ENCODE results near the gene SERPINA6. TPM values are rescaled to one million over a fixed set of nuclear protein-coding genes. Genes with fewer than 3 reads are reported as not detected.
"Not testable (repeated sequence)": the region's sequence is repeated elsewhere in the genome, so short reads cannot be mapped to it uniquely, and the experiment has no call there.

SERPINA6 gene
- total RNA-seq, 2 donors from 2014 or later: not detected

DNA sequence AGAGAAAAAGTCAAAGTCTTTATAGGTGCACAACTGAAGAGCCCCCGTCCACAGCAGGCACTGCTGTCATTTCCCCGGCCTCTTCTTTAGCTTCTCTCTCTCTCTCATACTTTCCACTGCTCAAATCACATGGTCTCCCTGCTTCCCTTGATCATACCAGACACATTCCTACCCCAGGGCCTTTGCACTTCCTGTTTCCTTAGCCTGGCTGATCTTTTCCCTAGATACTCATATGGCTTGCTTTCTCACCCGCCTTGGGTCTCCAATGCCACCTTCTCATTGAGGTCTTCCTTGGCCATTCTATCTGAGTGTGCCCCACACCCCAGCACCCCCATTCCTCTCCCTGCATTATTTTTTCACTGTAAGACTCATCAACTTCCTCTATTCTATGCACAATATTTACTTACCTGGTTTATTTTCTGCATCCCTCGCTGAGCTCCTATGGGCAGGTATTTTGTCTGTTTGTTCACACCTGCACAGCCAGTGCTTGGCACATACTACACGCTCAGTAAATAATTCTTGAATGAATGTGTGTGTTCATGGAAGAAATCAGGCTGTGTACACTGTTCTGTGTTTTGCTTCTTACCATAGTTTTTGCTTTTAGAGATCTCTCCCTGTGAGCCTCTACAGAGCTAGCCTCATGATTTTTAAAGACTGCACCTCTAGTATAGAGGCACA, 33.4 kb upstream of the SERPINA6 start:
- H3K36me3 ChIP-seq (ENCODE audit: control insufficient read depth, insufficient read depth, low read length): no peaks in the 10 kb centered on the region
- H3K4me1 Mint-ChIP-seq: no peaks in the 10 kb centered on the region
- DNase-seq: no peak
- peaks cover 3% of the 10 kb centered on the region for H3K27me3 Mint-ChIP-seq (ENCODE audit: insufficient read depth)
- H3K4me3 ChIP-seq (ENCODE audit: low read length): no peak overlapping the region
- no peak overlapping the region for H3K9ac ChIP-seq (ENCODE audit: extremely low read depth, low read length, poor library complexity, severe bottlenecking)
- no peak overlapping the region for H3K27ac Mint-ChIP-seq
- TF ChIP-seq, protein P1, sequence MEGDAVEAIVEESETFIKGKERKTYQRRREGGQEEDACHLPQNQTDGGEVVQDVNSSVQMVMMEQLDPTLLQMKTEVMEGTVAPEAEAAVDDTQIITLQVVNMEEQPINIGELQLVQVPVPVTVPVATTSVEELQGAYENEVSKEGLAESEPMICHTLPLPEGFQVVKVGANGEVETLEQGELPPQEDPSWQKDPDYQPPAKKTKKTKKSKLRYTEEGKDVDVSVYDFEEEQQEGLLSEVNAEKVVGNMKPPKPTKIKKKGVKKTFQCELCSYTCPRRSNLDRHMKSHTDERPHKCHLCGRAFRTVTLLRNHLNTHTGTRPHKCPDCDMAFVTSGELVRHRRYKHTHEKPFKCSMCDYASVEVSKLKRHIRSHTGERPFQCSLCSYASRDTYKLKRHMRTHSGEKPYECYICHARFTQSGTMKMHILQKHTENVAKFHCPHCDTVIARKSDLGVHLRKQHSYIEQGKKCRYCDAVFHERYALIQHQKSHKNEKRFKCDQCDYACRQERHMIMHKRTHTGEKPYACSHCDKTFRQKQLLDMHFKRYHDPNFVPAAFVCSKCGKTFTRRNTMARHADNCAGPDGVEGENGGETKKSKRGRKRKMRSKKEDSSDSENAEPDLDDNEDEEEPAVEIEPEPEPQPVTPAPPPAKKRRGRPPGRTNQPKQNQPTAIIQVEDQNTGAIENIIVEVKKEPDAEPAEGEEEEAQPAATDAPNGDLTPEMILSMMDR (conservative IDR thresholded peaks at IDR 0.05): no peak
- peaks cover 10% of the 10 kb centered on the region for H3K9me3 Mint-ChIP-seq
- H3K36me3 Mint-ChIP-seq (ENCODE audit: low read depth): no peaks in the 10 kb centered on the region
- H3K4me3 Mint-ChIP-seq: no peak overlapping the region
- 96 to 100% methylated on average over 2 to 5 of the region's 5 CpGs for WGBS, 2 experiments (ENCODE audit: insufficient coverage in 1 of 2, insufficient read length in 1 of 2)
- no peak overlapping the region for H3K27ac ChIP-seq (ENCODE audit: low read depth, low read length)
- no peaks in the 10 kb centered on the region for H3K9me3 ChIP-seq (ENCODE audit: control insufficient read depth, low read length)
- H3K4me1 ChIP-seq (ENCODE audit: control insufficient read depth, insufficient read depth, low read length): no peaks in the 10 kb centered on the region
- H3K27me3 ChIP-seq (ENCODE audit: control insufficient read depth, insufficient read depth, low read length, poor library complexity, severe bottlenecking): no peaks in the 10 kb centered on the region

DNA sequence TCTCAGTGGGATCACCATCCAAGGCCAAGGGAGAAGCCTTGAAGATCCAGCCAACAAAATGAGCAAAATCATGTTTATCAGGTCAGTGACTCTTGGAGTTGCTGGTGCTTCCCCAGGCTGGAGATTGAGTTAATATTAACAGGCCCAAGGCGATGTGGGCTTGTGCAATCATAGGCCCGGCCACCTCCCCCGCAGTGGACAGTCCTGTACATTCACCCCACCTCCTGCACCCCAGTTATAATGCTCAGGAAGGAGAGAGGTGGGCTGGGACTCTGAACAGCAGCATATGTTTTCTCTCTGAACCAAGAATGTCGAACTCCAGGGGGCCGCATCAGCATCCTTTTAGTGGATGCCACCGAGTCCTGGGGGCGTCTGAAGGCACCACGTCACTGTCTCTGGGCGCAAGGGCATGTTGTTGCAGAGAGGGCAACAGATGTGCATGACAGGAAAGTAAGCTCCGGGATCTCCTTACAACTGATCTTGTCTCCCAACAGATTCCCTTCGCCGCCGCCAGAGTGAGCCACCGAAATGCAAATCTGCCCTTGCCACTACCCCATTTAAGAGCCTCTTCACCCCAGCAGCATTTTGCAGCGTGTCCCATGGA, 32.2 kb upstream of the SERPINA6 start:
- DNase-seq: peak; percentile 84
- 30 to 38% methylated on average over 4 to 14 of the region's 15 CpGs for WGBS, 2 experiments (ENCODE audit: insufficient coverage in 1 of 2, insufficient read length in 1 of 2)
- Histone ChIP-seq H3K27me3 (ENCODE audit: control insufficient read depth, insufficient read depth, low read length, poor library complexity, severe bottlenecking) (no peaks in the 10 kb centered on the region), H3K4me3 (ENCODE audit: low read length) (no peak overlapping the region), H3K9ac (ENCODE audit: extremely low read depth, low read length, poor library complexity, severe bottlenecking) (no peak overlapping the region), H3K27ac (ENCODE audit: low read depth, low read length) (no peak overlapping the region), H3K36me3 (ENCODE audit: control insufficient read depth, insufficient read depth, low read length) (no peaks in the 10 kb centered on the region), H3K4me1 (ENCODE audit: control insufficient read depth, insufficient read depth, low read length) (no peaks in the 10 kb centered on the region), H3K9me3 (ENCODE audit: control insufficient read depth, low read length) (no peaks in the 10 kb centered on the region)
- Mint-ChIP-seq H3K9me3 (peaks cover 10% of the 10 kb centered on the region), H3K27ac (no peak overlapping the region), H3K36me3 (ENCODE audit: low read depth) (no peaks in the 10 kb centered on the region), H3K4me3 (no peak overlapping the region), H3K27me3 (ENCODE audit: insufficient read depth) (peaks cover 8% of the 10 kb centered on the region), H3K4me1 (no peaks in the 10 kb centered on the region)
- TF ChIP-seq, protein P1 (conservative IDR thresholded peaks at IDR 0.05): peak; percentile 72

DNA sequence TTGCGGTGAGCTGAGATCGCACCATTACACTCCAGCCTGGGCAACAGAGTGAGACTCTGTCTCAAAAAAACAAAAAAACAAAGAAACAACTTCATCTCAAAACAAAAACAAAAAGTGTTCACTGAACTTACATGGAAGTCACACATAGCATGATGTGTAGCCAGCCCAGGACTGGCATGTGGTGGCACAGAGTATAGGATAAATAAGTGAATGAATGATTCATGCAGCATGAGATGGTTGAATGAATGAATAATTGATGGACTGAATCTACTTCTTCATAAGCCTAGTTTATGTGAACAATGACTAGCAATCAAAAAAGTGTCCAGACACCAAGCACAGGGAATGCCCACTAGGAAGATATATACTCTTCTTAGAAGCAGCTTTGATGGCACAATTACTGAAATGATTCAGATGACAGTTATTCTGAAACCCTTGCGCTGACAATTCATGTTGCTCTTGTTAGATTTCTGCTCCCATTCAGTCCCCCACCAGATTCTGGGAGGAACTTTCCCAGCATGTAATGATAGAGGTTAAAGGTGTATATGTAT, 31.6 kb upstream of the SERPINA6 start:
- H3K4me3 Mint-ChIP-seq: no peak overlapping the region
- H3K36me3 Mint-ChIP-seq (ENCODE audit: low read depth): no peaks in the 10 kb centered on the region
- H3K9me3 Mint-ChIP-seq: peaks cover 10% of the 10 kb centered on the region
- Histone ChIP-seq H3K9ac (ENCODE audit: extremely low read depth, low read length, poor library complexity, severe bottlenecking) (no peak overlapping the region), H3K4me3 (ENCODE audit: low read length) (no peak overlapping the region), H3K27ac (ENCODE audit: low read depth, low read length) (no peak overlapping the region), H3K9me3 (ENCODE audit: control insufficient read depth, low read length) (no peaks in the 10 kb centered on the region), H3K36me3 (ENCODE audit: control insufficient read depth, insufficient read depth, low read length) (no peaks in the 10 kb centered on the region), H3K27me3 (ENCODE audit: control insufficient read depth, insufficient read depth, low read length, poor library complexity, severe bottlenecking) (no peaks in the 10 kb centered on the region), H3K4me1 (ENCODE audit: control insufficient read depth, insufficient read depth, low read length) (no peaks in the 10 kb centered on the region)
- 80 to 99% methylated on average over 3 of the region's 3 CpGs for WGBS, 2 experiments (ENCODE audit: insufficient coverage in 1 of 2, insufficient read length in 1 of 2)
- H3K27me3 Mint-ChIP-seq (ENCODE audit: insufficient read depth): peaks cover 9% of the 10 kb centered on the region
- TF ChIP-seq, protein P1 (conservative IDR thresholded peaks at IDR 0.05): no peak
- DNase-seq: no peak
- no peak overlapping the region for H3K27ac Mint-ChIP-seq
- no peaks in the 10 kb centered on the region for H3K4me1 Mint-ChIP-seq

DNA sequence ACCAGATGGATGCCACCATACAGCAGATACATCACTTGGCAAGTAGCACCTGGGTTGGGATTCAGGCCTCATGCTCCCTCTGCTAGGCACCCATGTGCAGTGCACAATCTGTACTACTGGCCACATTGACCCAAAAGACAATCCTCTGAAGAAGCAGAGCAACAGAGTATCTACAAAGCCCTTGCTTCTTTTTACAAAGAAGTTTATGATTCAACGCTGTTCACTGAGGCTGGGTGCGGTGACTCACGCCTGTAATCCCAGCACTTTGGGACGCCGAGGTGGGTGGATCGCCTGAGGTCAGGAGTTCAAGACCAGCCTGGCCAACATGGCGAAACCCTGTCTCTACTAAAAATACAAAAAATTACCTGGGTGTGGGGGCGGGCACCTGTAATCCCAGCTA, 31.1 kb upstream of the SERPINA6 start:
- not testable (repeated sequence) for H3K27ac Mint-ChIP-seq; H3K36me3 ChIP-seq (ENCODE audit: control insufficient read depth, insufficient read depth, low read length); H3K4me1 Mint-ChIP-seq; H3K9me3 ChIP-seq (ENCODE audit: control insufficient read depth, low read length); H3K27me3 Mint-ChIP-seq (ENCODE audit: insufficient read depth); H3K4me1 ChIP-seq (ENCODE audit: control insufficient read depth, insufficient read depth, low read length); H3K9ac ChIP-seq (ENCODE audit: extremely low read depth, low read length, poor library complexity, severe bottlenecking); H3K4me3 ChIP-seq (ENCODE audit: low read length); H3K27ac ChIP-seq (ENCODE audit: low read depth, low read length); H3K4me3 Mint-ChIP-seq; H3K27me3 ChIP-seq (ENCODE audit: control insufficient read depth, insufficient read depth, low read length, poor library complexity, severe bottlenecking); H3K36me3 Mint-ChIP-seq (ENCODE audit: low read depth); DNase-seq
- H3K9me3 Mint-ChIP-seq: peaks cover 10% of the 10 kb centered on the region
- 93 to 94% methylated on average over 8 of the region's 8 CpGs for WGBS, 2 experiments (ENCODE audit: insufficient coverage in 1 of 2, insufficient read length in 1 of 2)
